SU-DHL-6 (cell line): Measurements from ENCODE around the gene STK32B.

ENCODE experiments used
- H2AFZ ChIP-seq: fragments of 200-600 bp; sonication (generic); 2 replicates; pipeline ENCODE4 v1.6.1; 2014; ENCODE audit warnings: low read depth, mild to moderate bottlenecking, moderate library complexity, mixed read lengths, antibody characterized with exemption, low read length; ENCODE audit not compliant: severe bottlenecking
- H3F3A ChIP-seq: fragments of 200-600 bp; shearing (Covaris generic); 2 replicates; pipeline ENCODE4 v1.6.0; 2016; ENCODE audit warnings: antibody characterized with exemption, mild to moderate bottlenecking; ENCODE audit not compliant: insufficient read depth
- H3K27ac ChIP-seq: fragments of 200-600 bp; sonication (generic); 2 replicates; pipeline ENCODE4 v1.5.1; 2016; ENCODE audit warnings: low read depth, mild to moderate bottlenecking, low read length, moderate library complexity, mixed read lengths
- H3K27me3 ChIP-seq: fragments of 200-600 bp; sonication (generic), shearing (Covaris generic); 2 replicates; pipeline ENCODE4 v1.6.0; 2014; ENCODE audit warnings: mild to moderate bottlenecking, low read length
- H3K36me3 ChIP-seq: fragments of 200-600 bp; sonication (generic); 2 replicates; pipeline ENCODE4 v1.6.1; 2014; ENCODE audit warnings: mild to moderate bottlenecking, low read length, mixed read lengths
- H3K4me2 ChIP-seq: fragments of 300-600, 200-600 bp; shearing (Covaris generic), sonication (generic); 2 replicates; pipeline ENCODE4 v1.6.0; 2014; ENCODE audit warnings: low read length, low read depth, mild to moderate bottlenecking; ENCODE audit not compliant: poor library complexity, severe bottlenecking
- H3K4me3 ChIP-seq: fragments of 200-600 bp; sonication (generic); 2 replicates; pipeline ENCODE4 v1.5.1; 2014; ENCODE audit warnings: antibody characterized with exemption, low read length, mild to moderate bottlenecking, mixed read lengths; ENCODE audit not compliant: insufficient read depth, poor library complexity, severe bottlenecking
- H3K79me2 ChIP-seq: fragments of 200-600 bp; sonication (generic); 2 replicates; pipeline ENCODE4 v1.6.1; 2014; ENCODE audit warnings: mild to moderate bottlenecking, low read length, moderate library complexity; ENCODE audit not compliant: insufficient read depth
- H3K9ac ChIP-seq: fragments of 200-600 bp; sonication (generic); 2 replicates; pipeline ENCODE4 v1.7.0; 2014; ENCODE audit warnings: mild to moderate bottlenecking, low read length
- H3K9me2 ChIP-seq: fragments of 200-600 bp; sonication (generic); replicated peaks from 2 replicates; pipeline ENCODE4 v1.6.1; 2014; ENCODE audit warnings: low read length; ENCODE audit not compliant: insufficient read depth
- H3K9me3 ChIP-seq: fragments of 200-600 bp; sonication (generic); 2 replicates; pipeline ENCODE4 v1.6.1; 2014; ENCODE audit warnings: low read length, mixed read lengths; ENCODE audit not compliant: insufficient read depth
- H4K20me1 ChIP-seq: fragments of 200-600 bp; sonication (generic); 2 replicates; pipeline ENCODE4 v1.6.1; 2014; ENCODE audit warnings: low read depth, mild to moderate bottlenecking, antibody characterized with exemption, low read length, moderate library complexity, mixed read lengths
- EZH2phosphoT487 ChIP-seq: fragments of 200-600 bp; sonication (generic), shearing (Covaris generic); conservative IDR thresholded peaks from 2 replicates; pipeline ENCODE4 v1.6.1; 2018; ENCODE audit warnings: mild to moderate bottlenecking, antibody characterized with exemption, low read length, moderate library complexity, mixed read lengths
- TF ChIP-seq, protein P1 (sequence below): fragments of 200-600 bp; sonication (generic); IDR thresholded peaks from one replicate; pipeline ENCODE4 v1.5.1; 2017; ENCODE audit warnings: antibody characterized with exemption, mild to moderate bottlenecking, low read length, moderate library complexity; ENCODE audit not compliant: insufficient read depth, poor library complexity, severe bottlenecking

Gene STK32B

DNA sequence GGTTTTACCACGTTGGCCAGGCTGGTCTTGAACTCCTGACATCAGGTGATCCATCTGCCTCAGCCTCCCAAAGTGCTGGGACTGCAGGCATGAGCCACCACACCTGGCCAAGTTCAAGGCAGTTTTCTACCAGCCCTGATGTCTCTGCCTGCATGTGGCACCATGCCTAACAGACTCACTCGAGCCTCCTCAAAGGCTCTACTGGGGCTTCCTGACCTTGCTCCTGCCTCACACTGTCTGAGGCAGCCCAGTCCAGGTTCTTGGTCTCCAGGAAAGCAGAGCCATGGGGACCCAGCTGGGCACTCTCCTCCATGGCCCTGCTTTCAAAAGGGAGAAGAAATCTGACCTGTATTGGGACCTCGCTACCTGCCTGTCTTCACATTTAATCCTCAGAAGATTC lies 370.1 kb downstream of the STK32B start:
- Histone ChIP-seq H3K36me3 (no peaks in the 10 kb centered on the region), H3K9me3 (no peaks in the 10 kb centered on the region), H3K27me3 (peaks cover 7% of the 10 kb centered on the region; the same call in 1 of the 2 replicates), H3K4me2 (no peak overlapping the region), H3K27ac (no peak overlapping the region), H3F3A (no peaks in the 10 kb centered on the region), H2AFZ (no peak overlapping the region), H3K9ac (no peak overlapping the region), H3K4me3 (no peak overlapping the region), H3K9me2 (no peaks in the 10 kb centered on the region), H3K79me2 (no peaks in the 10 kb centered on the region), H4K20me1 (no peaks in the 10 kb centered on the region)
- TF ChIP-seq, protein P1, sequence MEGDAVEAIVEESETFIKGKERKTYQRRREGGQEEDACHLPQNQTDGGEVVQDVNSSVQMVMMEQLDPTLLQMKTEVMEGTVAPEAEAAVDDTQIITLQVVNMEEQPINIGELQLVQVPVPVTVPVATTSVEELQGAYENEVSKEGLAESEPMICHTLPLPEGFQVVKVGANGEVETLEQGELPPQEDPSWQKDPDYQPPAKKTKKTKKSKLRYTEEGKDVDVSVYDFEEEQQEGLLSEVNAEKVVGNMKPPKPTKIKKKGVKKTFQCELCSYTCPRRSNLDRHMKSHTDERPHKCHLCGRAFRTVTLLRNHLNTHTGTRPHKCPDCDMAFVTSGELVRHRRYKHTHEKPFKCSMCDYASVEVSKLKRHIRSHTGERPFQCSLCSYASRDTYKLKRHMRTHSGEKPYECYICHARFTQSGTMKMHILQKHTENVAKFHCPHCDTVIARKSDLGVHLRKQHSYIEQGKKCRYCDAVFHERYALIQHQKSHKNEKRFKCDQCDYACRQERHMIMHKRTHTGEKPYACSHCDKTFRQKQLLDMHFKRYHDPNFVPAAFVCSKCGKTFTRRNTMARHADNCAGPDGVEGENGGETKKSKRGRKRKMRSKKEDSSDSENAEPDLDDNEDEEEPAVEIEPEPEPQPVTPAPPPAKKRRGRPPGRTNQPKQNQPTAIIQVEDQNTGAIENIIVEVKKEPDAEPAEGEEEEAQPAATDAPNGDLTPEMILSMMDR, result no peak
- no peak for TF ChIP-seq EZH2phosphoT487

DNA sequence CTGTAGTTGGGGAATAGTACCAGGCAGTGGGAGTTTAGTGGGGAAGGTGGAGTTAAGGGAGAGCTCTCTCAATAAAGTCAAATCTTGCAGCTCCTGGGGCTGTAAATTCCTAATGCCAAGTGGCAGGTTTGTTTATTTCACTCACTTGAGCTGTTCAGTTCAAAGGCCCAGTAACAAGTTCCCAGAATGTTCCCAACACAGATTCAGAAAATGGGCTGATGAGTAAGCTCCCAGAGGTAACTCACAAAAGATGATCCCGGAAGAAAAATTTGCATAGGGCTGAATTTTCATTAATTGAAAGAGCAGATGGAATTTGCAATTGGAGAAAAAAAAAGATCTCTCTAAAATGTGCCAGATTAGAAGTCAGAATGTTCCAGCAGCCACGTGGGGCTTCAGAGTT lies 370.9 kb downstream of the STK32B start:
- Histone ChIP-seq H3F3A (no peaks in the 10 kb centered on the region), H3K9me3 (no peaks in the 10 kb centered on the region), H2AFZ (no peak overlapping the region), H3K4me3 (no peak overlapping the region), H3K27me3 (peaks cover 3% of the 10 kb centered on the region; the same call in 1 of the 2 replicates), H3K4me2 (no peak overlapping the region), H3K27ac (no peak overlapping the region), H4K20me1 (no peaks in the 10 kb centered on the region), H3K9ac (no peak overlapping the region), H3K36me3 (no peaks in the 10 kb centered on the region), H3K9me2 (no peaks in the 10 kb centered on the region), H3K79me2 (no peaks in the 10 kb centered on the region)
- TF ChIP-seq, protein P1, result no peak
- no peak for TF ChIP-seq EZH2phosphoT487

DNA sequence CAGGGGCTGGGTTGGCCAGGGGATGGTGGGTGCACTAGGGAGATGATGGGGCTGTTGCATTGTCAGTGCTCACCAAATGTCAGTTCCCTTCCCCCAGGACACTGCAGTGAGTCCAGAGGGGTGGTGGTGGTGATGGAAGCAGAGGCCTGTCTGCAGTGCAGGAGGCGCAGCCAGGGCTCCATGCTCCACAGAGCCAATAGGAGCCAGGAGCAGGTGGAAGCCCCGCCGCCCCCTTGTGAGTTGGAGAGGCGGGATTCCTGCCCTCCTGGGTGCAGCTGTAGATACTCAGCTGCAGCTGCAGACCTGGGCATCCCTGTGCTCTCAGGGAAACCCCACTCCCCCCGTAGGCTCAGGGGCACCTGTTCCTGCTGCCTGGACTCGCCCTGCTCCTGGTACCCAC lies 372.4 kb downstream of the STK32B start:
- Histone ChIP-seq H3K9me3 (no peaks in the 10 kb centered on the region), H3K27ac (no peak overlapping the region), H3K79me2 (no peaks in the 10 kb centered on the region), H3K9me2 (no peaks in the 10 kb centered on the region), H3K4me2 (no peak overlapping the region), H3K4me3 (no peak overlapping the region), H4K20me1 (no peaks in the 10 kb centered on the region), H3K9ac (no peak overlapping the region), H3F3A (no peaks in the 10 kb centered on the region), H3K27me3 (no peaks in the 10 kb centered on the region), H3K36me3 (no peaks in the 10 kb centered on the region), H2AFZ (no peak overlapping the region)
- no peak for TF ChIP-seq EZH2phosphoT487
- TF ChIP-seq, protein P1, result no peak
